T-helper 1 cell treated with Interleukin-12 subunit alpha and Interleukin-12 subunit beta and Interleukin-4 antibody, amounts not matched to agents 30 ng/mL and 1 ng/mL, for 36 hours (primary cell): ENCODE results near the gene ANKRD11. TPM values are rescaled to one million over a fixed set of nuclear protein-coding genes. Genes with fewer than 3 reads are reported as not detected.

Experiments
- intact Hi-C: fragments of 100-400 bp; cut with micrococcal nuclease; formaldehyde crosslinking; loops from one replicate; pipeline ENCODE4 v1.15.1; 2024
- total RNA-seq: library from RNA; stranded (reverse); gene quantifications from 2 replicates; pipeline ENCODE4 v1.2.3, GENCODE V29; 2022

The ANKRD11 gene
- total RNA-seq, 1 donor from 2014 or later = 192 TPM

GRCh38 chr16:89507214-89507833, 17.0 kb upstream of the ANKRD11 start:
- intact Hi-C loops = loop anchor here (5.0 kb wide), 7 partner anchors 85 to 800 kb away; partner anchors contain the start of genes CDT1, CHMP1A, CTU2 and RNF166

GRCh38 chr16:89506791-89507191, 16.4 kb upstream of the ANKRD11 start:
- intact Hi-C loops = loop anchor here (5.0 kb wide), 7 partner anchors 84 to 799 kb away; partner anchors contain the start of genes CDT1, CHMP1A, CTU2 and RNF166

GRCh38 chr16:89506113-89506504, 15.7 kb upstream of the ANKRD11 start:
- intact Hi-C loops = loop anchor here (5.0 kb wide), 7 partner anchors 84 to 799 kb away; partner anchors contain the start of genes CDT1, CHMP1A, CTU2 and RNF166

- intact Hi-C loops = loop anchor here (1.0 to 5.0 kb wide), 10 partner anchors 15 to 798 kb away; partner anchors contain the start of genes ANKRD11, CDT1, CHMP1A and CTU2
These were observed 15.1 kb upstream of the ANKRD11 start for GRCh38 chr16:89505204-89506112.

GRCh38 chr16:89504091-89504490, 13.7 kb upstream of the ANKRD11 start:
- intact Hi-C loops = loop anchor here (2.0 kb wide), 1 partner anchor 257 kb away; no protein-coding TSS in a partner anchor

GRCh38 chr16:89502081-89502843, 11.9 kb upstream of the ANKRD11 start:
- intact Hi-C loops = no loop called here

- intact Hi-C loops = no loop called here
These were observed 9.4 kb upstream of the ANKRD11 start for GRCh38 chr16:89499767-89500166.

GRCh38 chr16:89498839-89499238, 8.5 kb upstream of the ANKRD11 start:
- intact Hi-C loops = no loop called here

- intact Hi-C loops = no loop called here
These were observed 4.8 kb upstream of the ANKRD11 start for GRCh38 chr16:89495121-89495520.

- intact Hi-C loops = loop anchor here (5.0 kb wide), 2 partner anchors 164 to 681 kb away; partner anchors contain the start of genes APRT, CHMP1A and SPATA33
These were observed 3.4 kb upstream of the ANKRD11 start for GRCh38 chr16:89493776-89494175.

- intact Hi-C loops = loop anchor here (2.0 to 5.0 kb wide), 3 partner anchors 165 to 680 kb away; partner anchors contain the start of genes APRT, CHMP1A and SPATA33
These were observed 1.8 kb upstream of the ANKRD11 start for GRCh38 chr16:89491974-89492687.

GRCh38 chr16:89491238-89491869, 993 bp upstream of the ANKRD11 start:
- intact Hi-C loops = loop anchor here (2.0 to 5.0 kb wide), 3 partner anchors 166 to 679 kb away; partner anchors contain the start of genes APRT, CHMP1A and SPATA33

GRCh38 chr16:89489898-89490438, 393 bp downstream of the ANKRD11 start:
- intact Hi-C loops = loop anchor here (1.0 to 5.0 kb wide), 14 partner anchors 15 to 678 kb away; partner anchors contain the start of genes APRT, CHMP1A, RPL13 and SPATA33

GRCh38 chr16:89489040-89489897, 1.1 kb downstream of the ANKRD11 start:
- intact Hi-C loops = loop anchor here (1.0 to 2.0 kb wide), 6 partner anchors 34 to 174 kb away; no protein-coding TSS in a partner anchor

- intact Hi-C loops = loop anchor here (2.0 kb wide), 2 partner anchors 15 to 49 kb away; no protein-coding TSS in a partner anchor
These were observed 4.6 kb downstream of the ANKRD11 start for GRCh38 chr16:89485701-89486246.

GRCh38 chr16:89484923-89485679, 5.3 kb downstream of the ANKRD11 start:
- intact Hi-C loops = loop anchor here (1.0 to 2.0 kb wide), 3 partner anchors 14 to 76 kb away; no protein-coding TSS in a partner anchor

- intact Hi-C loops = loop anchor here (1.0 to 2.0 kb wide), 3 partner anchors 13 to 75 kb away; no protein-coding TSS in a partner anchor
These were observed 6.3 kb downstream of the ANKRD11 start for GRCh38 chr16:89484041-89484501.
